Bone marrow (tissue), 2 donors: ENCODE data around the gene CCDC3.
A peak's percentile ranks its signal among the peaks of the same experiment; 100 is the strongest.

Experiments used
- DNase-seq, 2 donors: peaks; one replicate each; lab custom pipeline; 2025; lab: John Stamatoyannopoulos, UW

CCDC3 gene

GRCh38 chr10:12922117-12922900, 79.2 kb downstream of the CCDC3 start:
- DNase-seq: no peak

- DNase-seq: no peak
Observed at GRCh38 chr10:12921163-12921562, 80.3 kb downstream of the CCDC3 start.

- no peak for DNase-seq
Observed at GRCh38 chr10:12919574-12919973, 81.9 kb downstream of the CCDC3 start.

- no peak for DNase-seq
Observed at GRCh38 chr10:12916587-12916986, 84.9 kb downstream of the CCDC3 start.

GRCh38 chr10:12915637-12916168, 85.8 kb downstream of the CCDC3 start:
- DNase-seq: no peak

GRCh38 chr10:12914111-12914510, 87.4 kb downstream of the CCDC3 start:
- DNase-seq: no peak

GRCh38 chr10:12911795-12912194, 89.7 kb downstream of the CCDC3 start:
- DNase-seq: no peak

- DNase-seq: no peak
Observed at GRCh38 chr10:12910835-12911234, 90.7 kb downstream of the CCDC3 start.

GRCh38 chr10:12909836-12910185, 91.7 kb downstream of the CCDC3 start:
- DNase-seq: no peak

- no peak for DNase-seq
Observed at GRCh38 chr10:12909182-12909835, 92.2 kb downstream of the CCDC3 start.

- DNase-seq: no peak
Observed at GRCh38 chr10:12908773-12909172, 92.7 kb downstream of the CCDC3 start.

GRCh38 chr10:12907656-12908055, 93.9 kb downstream of the CCDC3 start:
- DNase-seq: no peak

- DNase-seq: no peak
Observed at GRCh38 chr10:12906051-12906541, 95.4 kb downstream of the CCDC3 start.

- DNase-seq: no peak
Observed at GRCh38 chr10:12905067-12905466, 96.4 kb downstream of the CCDC3 start.

- no peak for DNase-seq
Observed at GRCh38 chr10:12902851-12903358, 98.6 kb downstream of the CCDC3 start.

- peak in 1 of 2 donors; percentile 44 for DNase-seq
Observed at GRCh38 chr10:12902135-12902572, 99.4 kb downstream of the CCDC3 start.

- DNase-seq: no peak
Observed at GRCh38 chr10:12899546-12899945, 102.0 kb downstream of the CCDC3 start.

GRCh38 chr10:12898271-12898670, 103.2 kb downstream of the CCDC3 start:
- DNase-seq: no peak

GRCh38 chr10:12897278-12897677, 104.2 kb downstream of the CCDC3 start:
- no peak for DNase-seq

- DNase-seq: no peak
Observed at GRCh38 chr10:12896251-12896650, 105.3 kb downstream of the CCDC3 start.

- no peak for DNase-seq
Observed at GRCh38 chr10:12892924-12893323, 108.6 kb downstream of the CCDC3 start.

GRCh38 chr10:12890958-12891357, 110.6 kb downstream of the CCDC3 start:
- DNase-seq: no peak

GRCh38 chr10:12888470-12888869, 113.0 kb downstream of the CCDC3 start:
- DNase-seq: no peak
